ENCODE data around the gene TBXAS1.
"Not testable (repeated sequence)": the region's sequence is repeated elsewhere in the genome, so short reads cannot be mapped to it uniquely, and the experiment has no call there.

The TBXAS1 gene

GRCh38 chr7:139924461-139924860, 95.4 kb downstream of the TBXAS1 start:
- no peak overlapping the region for H3K27ac ChIP-seq (ENCODE audit: low read length)
- H3K4me1 ChIP-seq (ENCODE audit: low read length) = no peaks in the 10 kb centered on the region
- no peaks in the 10 kb centered on the region for H3K9me3 ChIP-seq (replicated peaks; ENCODE audit: insufficient read depth, low read length)
- no peaks in the 10 kb centered on the region for H3F3A ChIP-seq (ENCODE audit: insufficient read depth, low read length)
- H3K4me2 ChIP-seq (ENCODE audit: low read depth, low read length) = no peak overlapping the region
- DNase-seq = no peak
- H3K27me3 ChIP-seq (replicated peaks; ENCODE audit: insufficient read depth, low read length) = no peaks in the 10 kb centered on the region
- peaks cover 2% of the 10 kb centered on the region; the same call in 1 of the 2 replicates for H3K9me2 ChIP-seq (replicated peaks; ENCODE audit: insufficient read depth, low read length)
- no peak for TF ChIP-seq CTCF (IDR thresholded peaks at IDR 0.05; ENCODE audit: low read length)
- TF ChIP-seq EZH2phosphoT487 (IDR thresholded peaks at IDR 0.05; ENCODE audit: low read length) = no peak
- TF ChIP-seq EZH2 (optimal IDR thresholded peaks at IDR 0.05; ENCODE audit: low read depth, low read length) = no peak
- no peak overlapping the region for H3K9ac ChIP-seq (ENCODE audit: low read length)
- H3K36me3 ChIP-seq (replicated peaks; ENCODE audit: insufficient read depth, low read length) = no peaks in the 10 kb centered on the region
- H3K4me3 ChIP-seq (ENCODE audit: low read length) = no peak overlapping the region
- H2AFZ ChIP-seq (ENCODE audit: low read length) = no peak overlapping the region
- H4K20me1 ChIP-seq (ENCODE audit: insufficient read depth, low read length) = no peaks in the 10 kb centered on the region
- no peaks in the 10 kb centered on the region for H3K79me2 ChIP-seq (ENCODE audit: low read length)

- H3F3A ChIP-seq (ENCODE audit: insufficient read depth, low read length); H3K27me3 ChIP-seq (replicated peaks; ENCODE audit: insufficient read depth, low read length); H3K4me2 ChIP-seq (ENCODE audit: low read depth, low read length); H3K4me3 ChIP-seq (ENCODE audit: low read length); H3K4me1 ChIP-seq (ENCODE audit: low read length); H3K9me3 ChIP-seq (replicated peaks; ENCODE audit: insufficient read depth, low read length); H3K36me3 ChIP-seq (replicated peaks; ENCODE audit: insufficient read depth, low read length); DNase-seq; H3K27ac ChIP-seq (ENCODE audit: low read length); H3K79me2 ChIP-seq (ENCODE audit: low read length); H2AFZ ChIP-seq (ENCODE audit: low read length); H3K9me2 ChIP-seq (replicated peaks; ENCODE audit: insufficient read depth, low read length); H4K20me1 ChIP-seq (ENCODE audit: insufficient read depth, low read length); H3K9ac ChIP-seq (ENCODE audit: low read length): not testable (repeated sequence)
These were observed 100.2 kb downstream of the TBXAS1 start for GRCh38 chr7:139929221-139929620.

- TF ChIP-seq EZH2 (optimal IDR thresholded peaks at IDR 0.05; ENCODE audit: low read depth, low read length) = no peak
- no peak for TF ChIP-seq CTCF (IDR thresholded peaks at IDR 0.05; ENCODE audit: low read length)
- TF ChIP-seq EZH2phosphoT487 (IDR thresholded peaks at IDR 0.05; ENCODE audit: low read length) = no peak
- no peak overlapping the region for H3K27ac ChIP-seq (ENCODE audit: low read length)
These were observed 101.4 kb downstream of the TBXAS1 start for GRCh38 chr7:139930286-139930965.

GRCh38 chr7:139931190-139931934, 102.3 kb downstream of the TBXAS1 start:
- Histone ChIP-seq H3K4me2 (ENCODE audit: low read depth, low read length) (no peak overlapping the region), H3K9me2 (replicated peaks; ENCODE audit: insufficient read depth, low read length) (peaks cover 2% of the 10 kb centered on the region; the same call in 1 of the 2 replicates), H4K20me1 (ENCODE audit: insufficient read depth, low read length) (no peaks in the 10 kb centered on the region), H3K36me3 (replicated peaks; ENCODE audit: insufficient read depth, low read length) (no peaks in the 10 kb centered on the region), H2AFZ (ENCODE audit: low read length) (no peak overlapping the region), H3K9me3 (replicated peaks; ENCODE audit: insufficient read depth, low read length) (no peaks in the 10 kb centered on the region), H3K79me2 (ENCODE audit: low read length) (no peaks in the 10 kb centered on the region), H3F3A (ENCODE audit: insufficient read depth, low read length) (no peaks in the 10 kb centered on the region), H3K4me3 (ENCODE audit: low read length) (no peak overlapping the region), H3K27me3 (replicated peaks; ENCODE audit: insufficient read depth, low read length) (no peaks in the 10 kb centered on the region), H3K4me1 (ENCODE audit: low read length) (no peaks in the 10 kb centered on the region), H3K9ac (ENCODE audit: low read length) (no peak overlapping the region), H3K27ac (ENCODE audit: low read length) (no peak overlapping the region)
- DNase-seq = no peak
- TF ChIP-seq EZH2phosphoT487 (IDR thresholded peaks at IDR 0.05; ENCODE audit: low read length) = no peak
- no peak for TF ChIP-seq EZH2 (optimal IDR thresholded peaks at IDR 0.05; ENCODE audit: low read depth, low read length)
- TF ChIP-seq CTCF (IDR thresholded peaks at IDR 0.05; ENCODE audit: low read length) = no peak

More at GRCh38 chr7:139930286-139930965, 101.4 kb downstream of the TBXAS1 start:
- Histone ChIP-seq H3K79me2 (ENCODE audit: low read length) (no peaks in the 10 kb centered on the region), H3K4me3 (ENCODE audit: low read length) (no peak overlapping the region), H2AFZ (ENCODE audit: low read length) (no peak overlapping the region), H3F3A (ENCODE audit: insufficient read depth, low read length) (no peaks in the 10 kb centered on the region), H4K20me1 (ENCODE audit: insufficient read depth, low read length) (no peaks in the 10 kb centered on the region), H3K9me3 (replicated peaks; ENCODE audit: insufficient read depth, low read length) (no peaks in the 10 kb centered on the region), H3K27me3 (replicated peaks; ENCODE audit: insufficient read depth, low read length) (no peaks in the 10 kb centered on the region), H3K4me1 (ENCODE audit: low read length) (no peaks in the 10 kb centered on the region), H3K36me3 (replicated peaks; ENCODE audit: insufficient read depth, low read length) (no peaks in the 10 kb centered on the region), H3K4me2 (ENCODE audit: low read depth, low read length) (no peak overlapping the region), H3K9ac (ENCODE audit: low read length) (no peak overlapping the region), H3K9me2 (replicated peaks; ENCODE audit: insufficient read depth, low read length) (peaks cover 2% of the 10 kb centered on the region; the same call in 1 of the 2 replicates)
- DNase-seq = no peak
